Loucy (cell line): Measurements from ENCODE around the gene ZNF587B.

ENCODE experiments used
- H2AFZ ChIP-seq: fragments of 200-600 bp; sonication (generic); 2 replicates; pipeline ENCODE4 v1.6.0; 2016; ENCODE audit warnings: antibody characterized with exemption, mild to moderate bottlenecking, low read length, moderate library complexity
- H3F3A ChIP-seq: fragments of 200-600 bp; 2 replicates; pipeline ENCODE4 v1.6.0; 2016; ENCODE audit warnings: antibody characterized with exemption, low read depth, mild to moderate bottlenecking
- H3K27me3 ChIP-seq: fragments of 200-600 bp; sonication (generic); 2 replicates; pipeline ENCODE4 v1.6.1; 2014; ENCODE audit warnings: low read length, mild to moderate bottlenecking; ENCODE audit not compliant: insufficient read depth, poor library complexity, severe bottlenecking
- H3K36me3 ChIP-seq: fragments of 200-600 bp; sonication (generic); 2 replicates; pipeline ENCODE4 v1.6.1; 2016; ENCODE audit warnings: low read length; ENCODE audit not compliant: insufficient read depth
- H3K4me1 ChIP-seq: fragments of 200-600 bp; sonication (generic); 2 replicates; pipeline ENCODE4 v1.5.1; 2014; ENCODE audit warnings: low read length, mild to moderate bottlenecking; ENCODE audit not compliant: insufficient read depth, poor library complexity, severe bottlenecking
- H3K4me2 ChIP-seq: fragments of 200-600 bp; sonication (generic); 2 replicates; pipeline ENCODE4 v1.6.0; 2014; ENCODE audit warnings: antibody characterized with exemption, low read length, low read depth, mild to moderate bottlenecking; ENCODE audit not compliant: poor library complexity, severe bottlenecking
- H3K4me3 ChIP-seq: fragments of 200-600 bp; sonication (generic); 2 replicates; pipeline ENCODE4 v1.5.1; 2014; ENCODE audit warnings: low read length, mild to moderate bottlenecking, mixed read lengths; ENCODE audit not compliant: poor library complexity, severe bottlenecking
- H3K79me2 ChIP-seq: fragments of 200-600 bp; sonication (generic); 2 replicates; pipeline ENCODE4 v1.6.1; 2014; ENCODE audit warnings: low read length; ENCODE audit not compliant: insufficient read depth
- H3K9ac ChIP-seq: fragments of 200-600 bp; sonication (generic); 2 replicates; pipeline ENCODE4 v1.6.0; 2014; ENCODE audit warnings: mild to moderate bottlenecking, low read depth, low read length, moderate library complexity; ENCODE audit not compliant: poor library complexity, severe bottlenecking
- H3K9me2 ChIP-seq: fragments of 200-600 bp; sonication (generic); replicated peaks from 2 replicates; pipeline ENCODE4 v1.6.1; 2016; ENCODE audit warnings: low read depth, low read length, mixed read lengths
- H3K9me3 ChIP-seq: fragments of 200-600 bp; sonication (generic); 2 replicates; pipeline ENCODE4 v1.6.1; 2014; ENCODE audit warnings: mild to moderate bottlenecking, antibody characterized with exemption, low read length, low read depth; ENCODE audit not compliant: insufficient read depth
- H4K20me1 ChIP-seq: fragments of 200-600 bp; sonication (generic); 2 replicates; pipeline ENCODE4 v1.6.0; 2014; ENCODE audit warnings: antibody characterized with exemption, low read length, mild to moderate bottlenecking; ENCODE audit not compliant: insufficient read depth, poor library complexity, severe bottlenecking
- EZH2phosphoT487 ChIP-seq: fragments of 200-600 bp; IDR thresholded peaks from 2 replicates; pipeline ENCODE4 v1.6.1; 2018; ENCODE audit warnings: antibody characterized with exemption, mild to moderate bottlenecking, moderate library complexity, borderline replicate concordance
- TF ChIP-seq, protein P1 (sequence below): fragments of 200-600 bp; sonication (generic); conservative IDR thresholded peaks from 2 replicates; pipeline ENCODE4 v1.5.1; 2014; ENCODE audit warnings: mild to moderate bottlenecking, antibody characterized with exemption, low read length

Gene ZNF587B

DNA sequence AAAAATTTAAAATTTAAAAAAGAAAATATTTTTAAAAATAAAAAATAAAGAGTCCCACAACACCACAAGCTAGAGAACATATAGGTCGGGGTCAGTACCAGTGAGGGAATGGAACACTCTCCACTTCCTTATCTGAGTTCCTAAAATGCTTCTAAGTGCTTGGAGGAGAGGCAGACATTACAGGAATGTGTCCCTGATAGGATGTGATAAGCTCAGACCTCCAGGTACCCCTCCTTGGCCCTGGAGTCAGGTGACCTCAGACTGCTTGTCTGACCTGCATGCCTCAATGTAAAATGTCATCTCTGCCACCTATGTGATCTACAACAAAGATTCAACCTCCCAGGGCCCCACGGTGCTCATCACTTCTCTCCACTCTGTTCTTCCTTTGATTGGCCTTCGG is 55.9 kb downstream of the ZNF587B start:
- H4K20me1 ChIP-seq: peaks cover 14% of the 10 kb centered on the region
- H3K4me3 ChIP-seq: peak overlapping the region; percentile 52
- TF ChIP-seq EZH2phosphoT487: no peak
- TF ChIP-seq, protein P1, sequence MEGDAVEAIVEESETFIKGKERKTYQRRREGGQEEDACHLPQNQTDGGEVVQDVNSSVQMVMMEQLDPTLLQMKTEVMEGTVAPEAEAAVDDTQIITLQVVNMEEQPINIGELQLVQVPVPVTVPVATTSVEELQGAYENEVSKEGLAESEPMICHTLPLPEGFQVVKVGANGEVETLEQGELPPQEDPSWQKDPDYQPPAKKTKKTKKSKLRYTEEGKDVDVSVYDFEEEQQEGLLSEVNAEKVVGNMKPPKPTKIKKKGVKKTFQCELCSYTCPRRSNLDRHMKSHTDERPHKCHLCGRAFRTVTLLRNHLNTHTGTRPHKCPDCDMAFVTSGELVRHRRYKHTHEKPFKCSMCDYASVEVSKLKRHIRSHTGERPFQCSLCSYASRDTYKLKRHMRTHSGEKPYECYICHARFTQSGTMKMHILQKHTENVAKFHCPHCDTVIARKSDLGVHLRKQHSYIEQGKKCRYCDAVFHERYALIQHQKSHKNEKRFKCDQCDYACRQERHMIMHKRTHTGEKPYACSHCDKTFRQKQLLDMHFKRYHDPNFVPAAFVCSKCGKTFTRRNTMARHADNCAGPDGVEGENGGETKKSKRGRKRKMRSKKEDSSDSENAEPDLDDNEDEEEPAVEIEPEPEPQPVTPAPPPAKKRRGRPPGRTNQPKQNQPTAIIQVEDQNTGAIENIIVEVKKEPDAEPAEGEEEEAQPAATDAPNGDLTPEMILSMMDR: no peak
- no peaks in the 10 kb centered on the region for H3F3A ChIP-seq
- no peak overlapping the region for H3K9ac ChIP-seq
- peaks cover 24% of the 10 kb centered on the region for H3K4me1 ChIP-seq
- H3K27me3 ChIP-seq: no peaks in the 10 kb centered on the region
- H3K79me2 ChIP-seq: peaks cover 62% of the 10 kb centered on the region
- peak overlapping the region; percentile 91 for H3K4me2 ChIP-seq
- H3K36me3 ChIP-seq: no peaks in the 10 kb centered on the region
- H3K9me2 ChIP-seq: no peaks in the 10 kb centered on the region
- H3K9me3 ChIP-seq: no peaks in the 10 kb centered on the region
- no peak overlapping the region for H2AFZ ChIP-seq

DNA sequence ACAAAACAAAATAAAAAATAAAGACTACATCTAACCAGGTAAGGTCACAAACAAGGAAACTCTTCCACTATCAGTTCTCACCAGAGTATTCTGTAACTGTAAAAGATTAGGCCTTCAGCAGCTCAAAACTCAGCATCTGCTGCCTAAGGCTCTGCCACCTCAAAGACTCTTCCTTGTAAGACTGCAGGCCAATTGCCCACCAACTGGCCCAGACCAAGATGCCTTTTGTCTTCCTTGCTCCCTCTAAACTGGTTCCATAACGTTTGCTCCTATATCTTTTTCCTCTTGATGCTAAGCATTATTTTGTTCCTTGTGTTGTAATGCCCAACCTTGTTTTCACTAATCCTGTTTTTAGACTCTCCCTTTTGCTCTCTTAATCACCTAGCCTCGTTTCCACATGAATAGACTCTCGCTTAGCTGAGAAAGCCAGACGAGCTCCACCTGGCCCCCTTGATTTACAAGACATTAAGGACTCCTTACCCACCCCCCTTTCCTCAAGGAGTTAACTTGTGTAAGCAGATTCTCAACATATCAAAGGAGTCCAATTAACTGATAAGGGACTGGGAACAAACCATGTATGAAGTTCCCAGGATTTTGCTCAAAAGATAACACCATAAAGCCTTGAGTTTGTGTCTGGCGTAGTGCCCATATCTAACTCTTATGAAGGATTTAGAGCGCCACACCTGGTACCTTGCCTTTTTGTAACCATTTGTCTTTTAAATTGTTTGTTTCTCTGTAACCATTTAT is 57.3 kb downstream of the ZNF587B start:
- Histone ChIP-seq H3K4me1 (peaks cover 24% of the 10 kb centered on the region), H3K36me3 (no peaks in the 10 kb centered on the region), H3K9ac (peak overlapping the region; percentile 91), H3K27me3 (no peaks in the 10 kb centered on the region), H3K9me3 (no peaks in the 10 kb centered on the region), H3F3A (no peaks in the 10 kb centered on the region), H3K79me2 (peaks cover 62% of the 10 kb centered on the region), H4K20me1 (peaks cover 14% of the 10 kb centered on the region), H3K4me2 (peak overlapping the region; percentile 91), H2AFZ (no peak overlapping the region), H3K4me3 (peak overlapping the region; percentile 97), H3K9me2 (no peaks in the 10 kb centered on the region)
- TF ChIP-seq, protein P1: no peak
- no peak for TF ChIP-seq EZH2phosphoT487

- Histone ChIP-seq H3K9ac (peak overlapping the region; percentile 91), H3F3A (no peaks in the 10 kb centered on the region), H3K4me3 (peak overlapping the region; percentile 97), H3K79me2 (peaks cover 56% of the 10 kb centered on the region), H3K4me2 (peak overlapping the region; percentile 91), H3K27me3 (no peaks in the 10 kb centered on the region), H3K36me3 (no peaks in the 10 kb centered on the region), H3K9me2 (no peaks in the 10 kb centered on the region), H4K20me1 (peaks cover 14% of the 10 kb centered on the region), H2AFZ (peak overlapping the region; percentile 89), H3K4me1 (peaks cover 24% of the 10 kb centered on the region), H3K9me3 (no peaks in the 10 kb centered on the region)
- TF ChIP-seq, protein P1: no peak
- TF ChIP-seq EZH2phosphoT487: no peak
These were observed 58.0 kb downstream of the ZNF587B start for GRCh38 chr19:57888107-57888559.
